T47D (cell line): ENCODE measurements around the gene CD300LB.
"Not testable (repeated sequence)": the region's sequence is repeated elsewhere in the genome, so short reads cannot be mapped to it uniquely, and the experiment has no call there.

ENCODE experiments used
- DNase-seq, 2 experiments: peaks; one replicate each; pipeline versions ENCODE4 v3.0.0 to v3.0.0-alpha.2; 2011 to 2012; ENCODE audit warnings: low read depth in 1 of 2, low spot score in 1 of 2
- JUND ChIP-seq: IDR thresholded peaks from 2 replicates; pipeline ENCODE4 v1.6.1; 2012; ENCODE audit warnings: low read depth
- in situ Hi-C: cut with HindIII; loops from 2 replicates; pipeline ENCODE4 v1.10.0; 2016; ENCODE audit warnings: low sequenced_read_pairs, low pct_unique_long_range_greater_than_20kb

CD300LB gene

DNA sequence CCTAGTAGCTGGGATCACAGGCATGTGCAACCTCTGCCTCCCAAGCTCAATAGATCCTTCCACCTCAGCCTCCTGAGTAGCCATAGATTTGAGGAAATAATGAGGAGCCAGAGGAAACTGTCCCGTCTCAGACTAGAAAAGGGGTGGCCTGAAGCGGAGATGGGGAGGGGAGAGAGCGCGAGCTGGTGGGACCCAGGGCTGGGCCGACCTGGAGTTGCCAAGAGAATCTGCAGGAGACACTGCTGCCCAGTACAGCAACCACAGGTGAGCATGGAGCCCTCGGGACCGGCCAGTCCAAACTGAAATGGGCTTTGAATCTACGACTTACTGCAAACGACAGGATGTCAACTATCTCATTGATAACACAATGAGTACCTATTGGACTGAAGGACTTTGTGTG is 40.6 kb downstream of the CD300LB start:
- in situ Hi-C loops: no loop called here
- DNase-seq: no peak
- TF ChIP-seq JUND: no peak

DNA sequence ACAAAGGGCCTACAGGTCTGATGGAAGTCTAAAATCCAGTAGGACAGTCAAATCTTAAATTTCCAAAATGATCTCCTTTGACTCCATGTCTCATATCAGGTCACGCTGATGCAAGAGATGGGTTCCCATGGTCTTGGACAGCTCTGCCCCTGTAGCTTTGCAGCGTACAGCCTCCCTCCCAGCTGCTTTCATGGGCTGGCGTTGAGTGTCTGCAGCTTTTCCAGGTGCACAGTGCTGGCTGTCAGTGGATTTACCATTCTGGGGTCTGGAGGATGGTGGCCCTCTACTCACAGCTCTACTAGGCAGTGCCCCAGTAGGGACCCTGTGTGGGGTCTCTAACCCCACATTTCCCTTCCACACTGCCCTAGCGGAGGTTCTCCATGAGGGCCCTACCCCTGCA is 43.0 kb downstream of the CD300LB start:
- DNase-seq, in situ Hi-C loops: not testable (repeated sequence)

DNA sequence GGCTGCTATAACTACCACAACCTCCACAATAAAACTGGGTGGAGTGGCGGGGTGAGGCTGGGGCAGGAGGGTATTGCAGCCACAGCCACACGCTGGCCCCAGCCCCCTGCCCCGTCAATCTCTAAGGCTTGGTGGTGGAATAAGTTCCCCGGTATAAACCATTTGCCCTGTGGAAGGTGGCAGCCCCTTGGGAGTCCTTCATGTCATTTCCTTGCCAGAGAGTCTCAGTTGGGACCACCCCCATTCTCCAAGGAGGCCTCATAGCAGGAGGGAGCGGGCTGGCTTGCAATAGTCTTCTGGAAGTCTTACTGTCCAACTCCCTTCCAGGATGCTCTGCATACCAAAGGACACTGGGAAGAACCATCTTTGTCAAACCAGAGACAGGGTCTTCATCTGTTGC is 45.4 kb downstream of the CD300LB start:
- no peak for TF ChIP-seq JUND
- DNase-seq: no peak
- in situ Hi-C loops: no loop called here

DNA sequence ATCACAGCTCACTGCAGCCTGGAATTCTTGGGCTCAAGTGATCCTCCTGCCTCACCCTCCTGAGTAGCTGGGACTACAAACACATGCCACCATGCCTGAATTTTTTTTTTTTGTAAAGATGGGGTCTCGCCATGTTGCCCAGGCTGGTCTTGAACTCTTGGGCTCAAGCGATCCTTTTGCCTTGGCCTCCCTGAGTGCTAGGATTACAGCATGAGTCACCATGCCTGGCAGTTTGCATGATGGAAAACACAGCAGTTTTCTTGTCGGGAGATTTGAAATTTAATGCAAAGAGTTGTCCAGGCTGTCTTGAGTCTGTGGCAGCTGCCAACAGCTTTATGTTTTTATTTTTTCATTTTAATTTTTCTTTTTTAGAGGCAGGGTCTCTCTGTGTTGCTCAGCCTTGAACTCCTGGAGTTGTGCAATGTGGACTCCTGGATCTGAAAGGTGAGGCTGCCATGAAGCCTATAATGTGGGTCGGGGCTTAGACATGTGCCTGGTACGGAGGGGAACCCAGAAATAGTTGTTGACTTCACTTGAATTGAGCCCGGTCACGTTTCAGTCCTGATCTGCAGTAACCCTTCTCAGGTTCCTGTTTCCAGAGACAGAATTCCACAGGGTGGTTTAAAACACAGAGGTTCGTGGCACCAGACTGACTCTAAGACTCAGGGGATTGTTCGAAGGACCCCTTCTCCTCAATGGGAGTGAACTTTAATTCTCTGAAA is 46.1 kb downstream of the CD300LB start:
- TF ChIP-seq JUND: no peak
- in situ Hi-C loops: no loop called here
- no peak for DNase-seq

DNA sequence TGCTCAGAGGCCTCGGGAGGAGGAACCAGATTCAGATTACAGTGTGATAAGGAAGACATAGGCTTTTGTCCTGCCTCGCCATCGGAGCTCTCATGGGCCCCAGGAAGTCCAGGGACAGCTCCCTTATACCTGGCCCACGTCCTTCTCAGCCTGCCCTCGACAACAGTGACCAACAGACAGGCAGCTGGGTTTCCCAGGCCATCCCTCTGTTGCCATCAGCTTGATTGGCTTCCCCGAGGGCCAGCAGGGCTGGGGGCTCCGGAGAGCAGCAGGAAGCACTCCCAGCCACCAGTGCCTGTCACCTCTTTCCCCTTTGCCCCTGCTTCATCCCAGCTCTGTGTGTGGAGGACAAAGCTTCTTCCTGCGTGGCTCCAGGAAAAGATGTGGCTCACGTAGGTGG is 47.2 kb downstream of the CD300LB start:
- in situ Hi-C loops: no loop called here
- no peak for DNase-seq
- no peak for TF ChIP-seq JUND

DNA sequence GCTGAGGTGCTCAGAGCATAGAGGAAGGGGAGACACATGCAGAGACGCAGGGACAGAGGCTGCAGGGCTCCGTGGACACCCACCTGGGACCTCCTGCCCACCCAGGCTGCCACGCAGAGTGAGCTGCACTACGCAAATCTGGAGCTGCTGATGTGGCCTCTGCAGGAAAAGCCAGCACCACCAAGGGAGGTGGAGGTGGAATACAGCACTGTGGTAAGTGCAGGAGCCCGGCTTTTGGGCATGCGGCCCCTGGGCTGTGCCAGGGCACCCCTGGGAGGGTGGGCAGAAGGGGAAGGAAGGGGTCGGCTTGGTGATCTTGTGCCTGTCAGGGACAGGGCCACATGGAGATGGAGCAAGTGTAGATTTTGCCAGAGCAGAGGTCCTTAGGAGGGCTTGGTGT is 49.7 kb downstream of the CD300LB start:
- TF ChIP-seq JUND: no peak
- DNase-seq: no peak
- in situ Hi-C loops: no loop called here

DNA sequence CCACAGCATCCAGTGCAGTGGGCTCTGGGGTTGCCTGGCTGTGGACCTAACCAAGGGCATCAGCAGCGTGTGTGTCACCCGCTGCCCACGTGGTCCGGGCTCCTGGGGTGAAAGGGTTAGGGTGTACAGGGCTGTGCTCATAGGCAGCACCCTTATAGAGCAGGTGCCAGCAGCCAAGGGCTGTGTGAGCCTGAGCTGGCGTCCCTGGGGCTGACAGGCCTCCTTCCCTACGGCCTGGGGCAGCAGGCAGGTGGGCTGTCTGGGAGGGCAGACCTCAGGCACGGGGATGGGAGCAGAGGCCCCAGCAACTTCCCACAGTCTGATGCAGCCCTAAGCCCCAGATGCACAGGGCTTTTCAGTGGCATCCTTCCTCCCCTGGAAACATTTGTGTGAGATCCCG is 51.0 kb downstream of the CD300LB start:
- TF ChIP-seq JUND: no peak
- in situ Hi-C loops: no loop called here
- DNase-seq: no peak

DNA sequence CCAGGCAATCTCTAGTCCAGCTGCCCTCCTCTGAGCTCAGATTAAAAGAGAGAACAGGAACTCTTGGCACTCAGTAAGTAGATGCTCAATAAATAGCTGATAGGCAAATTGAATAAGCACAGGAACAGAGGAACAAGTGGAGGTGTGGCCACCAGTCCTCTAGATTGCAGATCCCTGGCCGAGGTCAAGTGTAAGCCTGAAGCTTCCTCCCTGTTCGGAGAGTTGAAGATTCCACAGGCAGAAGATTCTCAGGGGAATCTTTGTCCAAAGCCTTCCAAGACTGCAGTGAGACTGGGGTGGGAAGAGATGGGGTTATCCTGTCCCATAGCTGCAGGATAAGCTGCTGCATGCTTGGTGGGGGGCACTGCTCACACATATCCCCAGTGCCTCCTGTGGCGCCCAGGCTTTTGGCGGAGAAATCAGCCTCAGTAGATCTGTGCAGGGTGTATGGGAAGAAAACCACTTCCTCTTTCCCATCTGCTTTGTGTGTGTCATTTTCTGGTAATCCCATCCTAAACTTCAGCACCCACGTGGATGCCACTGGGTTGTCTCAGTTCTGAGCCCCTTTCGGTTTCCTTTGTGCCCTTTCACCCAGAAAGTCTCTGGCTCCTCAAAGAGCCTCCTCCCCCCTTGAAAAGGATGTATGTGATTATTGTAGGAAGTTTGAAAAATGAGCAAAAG is 52.7 kb downstream of the CD300LB start:
- no peak for DNase-seq
- in situ Hi-C loops: no loop called here
- TF ChIP-seq JUND: no peak

DNA sequence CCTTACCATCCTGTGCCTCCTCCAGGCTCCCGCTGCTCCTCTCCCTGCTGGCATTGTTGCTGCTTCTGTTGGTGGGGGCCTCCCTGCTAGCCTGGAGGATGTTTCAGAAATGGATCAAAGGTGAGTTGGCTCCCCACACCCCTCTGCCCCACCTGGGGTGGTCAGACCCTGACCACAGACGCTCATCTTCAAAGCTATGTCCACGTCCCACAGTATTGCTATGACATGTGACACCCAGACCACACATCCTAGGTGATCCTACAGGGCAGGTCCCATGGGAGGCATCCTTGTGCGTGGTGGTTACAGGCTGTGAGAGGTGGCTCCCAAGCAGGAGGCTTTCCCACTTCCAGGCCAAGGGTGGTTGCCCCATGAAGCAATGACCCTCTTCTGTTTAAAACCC is 53.9 kb downstream of the CD300LB start:
- no peak for TF ChIP-seq JUND
- no peak for DNase-seq
- in situ Hi-C loops: no loop called here

DNA sequence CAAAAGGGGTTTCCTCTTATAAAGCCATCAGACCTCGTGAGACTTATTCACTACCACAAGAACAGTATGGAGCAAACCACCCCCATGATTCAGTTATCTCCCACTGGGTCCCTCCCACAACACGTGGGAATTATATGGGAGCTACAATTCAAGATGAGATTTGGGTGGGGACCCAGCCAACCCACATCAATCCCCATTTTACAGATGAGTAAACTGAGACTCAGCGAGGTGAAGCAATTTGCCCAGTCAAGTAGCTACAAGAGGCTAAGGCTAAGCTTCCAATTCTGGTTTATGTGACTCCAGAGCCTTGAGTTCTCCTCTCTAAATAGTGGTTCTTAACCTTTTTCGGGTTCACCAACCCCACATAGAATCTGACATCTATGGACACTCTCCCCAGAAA is 56.1 kb downstream of the CD300LB start:
- in situ Hi-C loops: no loop called here

DNA sequence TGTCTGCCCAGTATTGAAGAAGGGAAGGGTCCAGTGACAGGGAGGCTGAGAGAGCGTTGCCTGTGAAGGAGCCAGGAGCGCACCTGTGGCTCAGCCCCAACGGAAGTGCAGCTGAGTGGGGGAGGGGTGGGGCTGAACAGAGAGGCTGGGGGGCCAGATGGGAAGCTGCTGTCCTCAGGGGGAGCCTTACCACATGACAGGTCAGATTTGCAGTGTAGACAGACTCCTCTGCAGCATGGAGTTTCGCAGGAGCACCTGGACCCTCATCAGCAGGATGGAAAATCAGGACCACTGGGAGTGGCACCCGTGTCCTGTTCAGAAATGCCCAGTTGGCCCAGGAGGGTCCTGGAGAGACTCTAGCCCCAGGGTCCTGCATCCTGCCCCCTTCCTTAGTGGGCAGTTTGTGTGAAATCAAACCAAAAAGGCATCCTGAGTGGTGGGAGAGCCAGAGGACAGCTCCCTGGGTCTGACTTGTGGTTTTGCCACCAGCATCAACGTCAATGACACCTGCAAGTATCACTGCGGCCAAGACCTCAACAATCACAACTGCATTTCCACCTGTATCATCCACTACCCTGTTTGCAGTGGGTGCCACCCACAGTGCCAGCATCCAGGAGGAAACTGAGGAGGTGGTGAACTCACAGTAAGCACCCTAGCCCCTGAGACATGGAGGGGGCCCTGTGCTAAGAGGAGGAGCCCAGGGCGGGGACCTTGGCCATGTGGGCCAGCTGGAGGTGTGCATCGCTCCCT is 57.1 kb downstream of the CD300LB start:
- DNase-seq: no peak
- no peak for TF ChIP-seq JUND
- in situ Hi-C loops: no loop called here

More for the DNA sequence above, 56.1 kb downstream of the CD300LB start:
- no peak for DNase-seq
- no peak for TF ChIP-seq JUND

DNA sequence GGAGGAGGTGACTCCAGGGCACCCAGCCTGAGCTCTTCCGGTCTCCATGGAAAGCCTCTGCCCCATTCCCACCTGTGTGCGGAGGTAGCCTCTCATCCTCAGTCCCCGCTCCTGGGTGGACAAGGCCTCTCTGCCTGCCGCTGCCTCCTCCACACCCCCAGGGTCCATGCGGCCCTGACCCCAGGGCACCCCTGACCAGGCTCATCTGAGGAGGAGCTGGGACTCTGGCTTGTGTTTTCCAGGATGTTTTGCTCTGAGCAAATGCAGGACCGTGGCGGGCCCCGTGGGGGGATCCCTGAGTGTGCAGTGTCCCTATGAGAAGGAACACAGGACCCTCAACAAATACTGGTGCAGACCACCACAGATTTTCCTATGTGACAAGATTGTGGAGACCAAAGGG is 58.0 kb downstream of the CD300LB start:
- no peak for DNase-seq
- in situ Hi-C loops: no loop called here
- TF ChIP-seq JUND: no peak

DNA sequence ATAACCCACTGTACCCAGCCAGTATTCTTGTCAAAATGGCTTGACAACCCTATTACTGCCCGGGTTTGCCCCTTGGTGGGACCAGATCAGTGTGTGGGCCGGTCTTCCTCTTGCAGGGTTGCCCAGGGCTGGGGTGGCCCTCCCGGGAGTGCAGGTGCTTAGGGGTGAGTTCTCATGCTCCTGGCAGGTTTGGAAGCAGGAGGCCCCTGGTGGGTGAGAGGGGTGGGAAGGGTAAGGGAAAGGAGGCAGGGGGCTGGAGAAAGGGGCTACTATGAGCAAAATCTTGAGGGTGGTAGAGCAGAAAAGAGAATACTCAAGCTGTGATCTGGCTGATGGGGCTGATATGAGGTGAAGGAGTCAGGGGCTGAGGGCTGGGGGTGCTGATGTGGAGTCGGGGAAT is 58.4 kb downstream of the CD300LB start:
- in situ Hi-C loops: no loop called here

More for the DNA sequence above, 58.4 kb downstream of the CD300LB start:
- DNase-seq: no peak
- TF ChIP-seq JUND: no peak
